Activated T-cell treated with anti-CD3 and anti-CD28 coated beads, Interleukin-2, amount 50 U/mL, for 72 hours (primary cell): ENCODE data around the gene SUGCT. TPM values are rescaled to one million over a fixed set of nuclear protein-coding genes. Genes with fewer than 3 reads are reported as not detected.

Experiments used
- ATAC-seq, 2 donors: fragments of 150-1000 bp; cut with Tn5 transposase; replicated peaks in 1 of 2; 2 replicates each; pipeline ENCODE4 v1.10.0; 2021; ENCODE audit warnings: moderate library complexity in 2 of 2, mild to moderate bottlenecking in 1 of 2
- DNase-seq, 2 donors: peaks; one replicate each; pipeline ENCODE4 v3.0.0; 2021 to 2022; ENCODE audit warnings: mixed read lengths in 1 of 2
- H3K27ac Mint-ChIP-seq: one replicate; pipeline ENCODE4 v1.8.0; 2022; ENCODE audit warnings: mild to moderate bottlenecking, moderate library complexity, mixed read lengths
- H3K27me3 Mint-ChIP-seq: one replicate; pipeline ENCODE4 v1.8.0; 2022; ENCODE audit warnings: low read depth, mixed read lengths
- H3K36me3 Mint-ChIP-seq, 2 donors: one replicate each; pipeline ENCODE4 v1.8.0; 2022; ENCODE audit warnings: mixed read lengths in 2 of 2, mild to moderate bottlenecking in 1 of 2; ENCODE audit not compliant: insufficient read depth in 2 of 2
- H3K4me1 Mint-ChIP-seq: one replicate; pipeline ENCODE4 v1.8.0; 2022; ENCODE audit warnings: low read depth, mixed read lengths
- H3K4me3 Mint-ChIP-seq, 2 donors: one replicate each; pipeline ENCODE4 v1.8.0; 2022; ENCODE audit warnings: mild to moderate bottlenecking in 2 of 2, mixed read lengths in 2 of 2, moderate library complexity in 2 of 2
- H3K9me3 Mint-ChIP-seq, 2 donors: one replicate each; pipeline ENCODE4 v1.8.0; 2022; ENCODE audit warnings: mixed read lengths in 2 of 2
- total RNA-seq, 2 donors: library from RNA; stranded (reverse); gene quantifications; one replicate each; pipeline ENCODE4 v1.2.3, GENCODE V29; 2022

Gene SUGCT
- total RNA-seq, 2 donors from 2014 or later, result 1.5 to 1.6 TPM

- DNase-seq, result no peak
- no peak overlapping the region for H3K4me3 Mint-ChIP-seq
- peaks cover 0 to 5% of the 10 kb centered on the region in 2 donors for H3K9me3 Mint-ChIP-seq
- H3K36me3 Mint-ChIP-seq, result no peaks in the 10 kb centered on the region
- ATAC-seq, result no peak
- H3K27ac Mint-ChIP-seq, result no peak overlapping the region
- peaks cover 8% of the 10 kb centered on the region for H3K4me1 Mint-ChIP-seq
- H3K27me3 Mint-ChIP-seq, result no peaks in the 10 kb centered on the region
Measured at GRCh38 chr7:40694991-40695390, 560.2 kb downstream of the SUGCT start.

GRCh38 chr7:40697653-40698052, 562.8 kb downstream of the SUGCT start:
- ATAC-seq (no peak), DNase-seq (no peak)
- H3K36me3 Mint-ChIP-seq, result no peaks in the 10 kb centered on the region
- H3K4me1 Mint-ChIP-seq, result peaks cover 34% of the 10 kb centered on the region
- H3K9me3 Mint-ChIP-seq, result peaks cover 0 to 3% of the 10 kb centered on the region in 2 donors
- H3K4me3 Mint-ChIP-seq, result no peak overlapping the region
- no peaks in the 10 kb centered on the region for H3K27me3 Mint-ChIP-seq
- no peak overlapping the region for H3K27ac Mint-ChIP-seq

- ATAC-seq (no peak), DNase-seq (no peak)
- Mint-ChIP-seq H3K27me3 (no peaks in the 10 kb centered on the region), H3K4me3 (no peak overlapping the region), H3K4me1 (peaks cover 35% of the 10 kb centered on the region), H3K27ac (no peak overlapping the region), H3K9me3 (peaks cover 0 to 3% of the 10 kb centered on the region in 2 donors), H3K36me3 (no peaks in the 10 kb centered on the region)
Measured at GRCh38 chr7:40698214-40698920, 563.6 kb downstream of the SUGCT start.

GRCh38 chr7:40698921-40699260, 564.1 kb downstream of the SUGCT start:
- H3K9me3 Mint-ChIP-seq, result peaks cover 0 to 3% of the 10 kb centered on the region in 2 donors
- no peaks in the 10 kb centered on the region for H3K27me3 Mint-ChIP-seq

GRCh38 chr7:40700653-40701421, 566.0 kb downstream of the SUGCT start:
- ATAC-seq, result peak; percentile 79 to 88
- H3K27me3 Mint-ChIP-seq, result no peaks in the 10 kb centered on the region
- peak; percentile 21 to 44 for DNase-seq
- no peaks in the 10 kb centered on the region for H3K36me3 Mint-ChIP-seq
- peak overlapping the region; percentile 59 to 69 for H3K4me3 Mint-ChIP-seq
- peak overlapping the region; percentile 80 for H3K27ac Mint-ChIP-seq
- peaks cover 0 to 3% of the 10 kb centered on the region in 2 donors for H3K9me3 Mint-ChIP-seq
- H3K4me1 Mint-ChIP-seq, result peaks cover 35% of the 10 kb centered on the region

More at GRCh38 chr7:40698921-40699260, 564.1 kb downstream of the SUGCT start:
- no peak for DNase-seq
- no peak overlapping the region for H3K27ac Mint-ChIP-seq
- H3K36me3 Mint-ChIP-seq, result no peaks in the 10 kb centered on the region
- peaks cover 35% of the 10 kb centered on the region for H3K4me1 Mint-ChIP-seq
- ATAC-seq, result no peak
- no peak overlapping the region for H3K4me3 Mint-ChIP-seq

- H3K9me3 Mint-ChIP-seq, result peaks cover 0 to 3% of the 10 kb centered on the region in 2 donors
- H3K4me3 Mint-ChIP-seq, result no peak overlapping the region
- H3K27ac Mint-ChIP-seq, result peak overlapping the region; percentile 8
- DNase-seq (no peak), ATAC-seq (no peak)
- H3K36me3 Mint-ChIP-seq, result no peaks in the 10 kb centered on the region
- peaks cover 35% of the 10 kb centered on the region for H3K4me1 Mint-ChIP-seq
- H3K27me3 Mint-ChIP-seq, result no peaks in the 10 kb centered on the region
Measured at GRCh38 chr7:40701836-40702551, 567.2 kb downstream of the SUGCT start.

GRCh38 chr7:40704172-40704571, 569.4 kb downstream of the SUGCT start:
- no peaks in the 10 kb centered on the region for H3K9me3 Mint-ChIP-seq
- DNase-seq, result no peak
- peaks cover 37% of the 10 kb centered on the region for H3K4me1 Mint-ChIP-seq
- H3K36me3 Mint-ChIP-seq, result no peaks in the 10 kb centered on the region
- no peak overlapping the region for H3K27ac Mint-ChIP-seq
- no peak overlapping the region for H3K4me3 Mint-ChIP-seq
- H3K27me3 Mint-ChIP-seq, result no peaks in the 10 kb centered on the region
- no peak for ATAC-seq

- Mint-ChIP-seq H3K4me1 (peaks cover 24% of the 10 kb centered on the region), H3K27ac (no peak overlapping the region), H3K9me3 (no peaks in the 10 kb centered on the region), H3K36me3 (no peaks in the 10 kb centered on the region), H3K27me3 (no peaks in the 10 kb centered on the region), H3K4me3 (no peak overlapping the region)
- ATAC-seq (no peak), DNase-seq (no peak)
Measured at GRCh38 chr7:40706829-40707228, 572.0 kb downstream of the SUGCT start.

GRCh38 chr7:40709062-40709964, 574.5 kb downstream of the SUGCT start:
- DNase-seq, result peak in 1 of 2 donors; percentile 9
- H3K4me3 Mint-ChIP-seq, result no peak overlapping the region
- no peaks in the 10 kb centered on the region for H3K27me3 Mint-ChIP-seq
- H3K36me3 Mint-ChIP-seq, result no peaks in the 10 kb centered on the region
- no peak overlapping the region for H3K27ac Mint-ChIP-seq
- no peaks in the 10 kb centered on the region for H3K9me3 Mint-ChIP-seq
- peaks cover 15% of the 10 kb centered on the region for H3K4me1 Mint-ChIP-seq
- peak; percentile 89 to 93 for ATAC-seq

- no peak overlapping the region for H3K4me3 Mint-ChIP-seq
- DNase-seq (no peak), ATAC-seq (no peak)
- peaks cover 15% of the 10 kb centered on the region for H3K4me1 Mint-ChIP-seq
- H3K27me3 Mint-ChIP-seq, result no peaks in the 10 kb centered on the region
- H3K27ac Mint-ChIP-seq, result no peak overlapping the region
- no peaks in the 10 kb centered on the region for H3K36me3 Mint-ChIP-seq
- H3K9me3 Mint-ChIP-seq, result no peaks in the 10 kb centered on the region
Measured at GRCh38 chr7:40711706-40712105, 576.9 kb downstream of the SUGCT start.

- Mint-ChIP-seq H3K9me3 (no peaks in the 10 kb centered on the region), H3K4me1 (peaks cover 13% of the 10 kb centered on the region), H3K36me3 (no peaks in the 10 kb centered on the region), H3K27me3 (no peaks in the 10 kb centered on the region), H3K4me3 (no peak overlapping the region), H3K27ac (no peak overlapping the region)
- ATAC-seq (no peak), DNase-seq (no peak)
Measured at GRCh38 chr7:40714363-40715052, 579.7 kb downstream of the SUGCT start.

GRCh38 chr7:40715053-40715430, 580.2 kb downstream of the SUGCT start:
- no peak for ATAC-seq
- Mint-ChIP-seq H3K36me3 (no peaks in the 10 kb centered on the region), H3K27me3 (no peaks in the 10 kb centered on the region), H3K4me1 (peaks cover 8% of the 10 kb centered on the region), H3K9me3 (no peaks in the 10 kb centered on the region), H3K4me3 (no peak overlapping the region), H3K27ac (no peak overlapping the region)
- no peak for DNase-seq
